HL-60 (cell line): ENCODE measurements around the gene ACAD10.

Experiments used
- POLR2AphosphoS5 ChIP-seq: IDR thresholded peaks from 2 replicates; pipeline ENCODE4 v1.6.1; 2012; ENCODE audit warnings: low read depth
- REST ChIP-seq: IDR thresholded peaks from 2 replicates; pipeline ENCODE4 v1.6.1; 2012; ENCODE audit warnings: low read depth; ENCODE audit not compliant: insufficient replicate concordance
- TF ChIP-seq, protein P1 (sequence below): IDR thresholded peaks from one replicate; pipeline ENCODE4 v1.5.1; 2011; ENCODE audit warnings: low read length, control low read depth, inconsistent platforms; ENCODE audit not compliant: insufficient read depth

GRCh38 chr12:111699962-111700361 is 14.1 kb downstream of the ACAD10 start:
- TF ChIP-seq, protein P1, sequence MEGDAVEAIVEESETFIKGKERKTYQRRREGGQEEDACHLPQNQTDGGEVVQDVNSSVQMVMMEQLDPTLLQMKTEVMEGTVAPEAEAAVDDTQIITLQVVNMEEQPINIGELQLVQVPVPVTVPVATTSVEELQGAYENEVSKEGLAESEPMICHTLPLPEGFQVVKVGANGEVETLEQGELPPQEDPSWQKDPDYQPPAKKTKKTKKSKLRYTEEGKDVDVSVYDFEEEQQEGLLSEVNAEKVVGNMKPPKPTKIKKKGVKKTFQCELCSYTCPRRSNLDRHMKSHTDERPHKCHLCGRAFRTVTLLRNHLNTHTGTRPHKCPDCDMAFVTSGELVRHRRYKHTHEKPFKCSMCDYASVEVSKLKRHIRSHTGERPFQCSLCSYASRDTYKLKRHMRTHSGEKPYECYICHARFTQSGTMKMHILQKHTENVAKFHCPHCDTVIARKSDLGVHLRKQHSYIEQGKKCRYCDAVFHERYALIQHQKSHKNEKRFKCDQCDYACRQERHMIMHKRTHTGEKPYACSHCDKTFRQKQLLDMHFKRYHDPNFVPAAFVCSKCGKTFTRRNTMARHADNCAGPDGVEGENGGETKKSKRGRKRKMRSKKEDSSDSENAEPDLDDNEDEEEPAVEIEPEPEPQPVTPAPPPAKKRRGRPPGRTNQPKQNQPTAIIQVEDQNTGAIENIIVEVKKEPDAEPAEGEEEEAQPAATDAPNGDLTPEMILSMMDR, result no peak
- TF ChIP-seq POLR2AphosphoS5 (no peak), REST (no peak)
